H1 (cell line): ENCODE data around the gene CCDC148. TPM values are rescaled to one million over a fixed set of nuclear protein-coding genes. Genes with fewer than 3 reads are reported as not detected.

ENCODE experiments used
- EZH2 ChIP-seq: fragments of 200-600 bp; sonication (generic); IDR thresholded peaks from 2 replicates; pipeline ENCODE4 v1.7.1; 2012; ENCODE audit warnings: low read depth, mild to moderate bottlenecking, moderate library complexity, low read length, inconsistent platforms; ENCODE audit not compliant: severe bottlenecking
- FOSL1 ChIP-seq: IDR thresholded peaks from 2 replicates; pipeline ENCODE4 v1.6.1; 2011; ENCODE audit warnings: mild to moderate bottlenecking, low read depth, low read length, moderate library complexity; ENCODE audit not compliant: insufficient read depth
- HDAC2 ChIP-seq, 2 experiments: fragments of 300-600 bp in 1 of 2; sonication (generic) in 1 of 2; IDR thresholded peaks; 2 replicates each; pipeline ENCODE4 v1.6.1; 2011 to 2012; ENCODE audit warnings: low read depth in 2 of 2, low read length in 2 of 2, mild to moderate bottlenecking in 2 of 2, moderate library complexity in 2 of 2, borderline replicate concordance in 1 of 2, inconsistent platforms in 1 of 2
- HDAC6 ChIP-seq: IDR thresholded peaks from one replicate; pipeline ENCODE4 v1.7.1; 2012; ENCODE audit warnings: low read depth, mild to moderate bottlenecking, inconsistent platforms, low read length, moderate library complexity
- KDM1A ChIP-seq: fragments of 200-600, 300-600 bp; sonication (generic); IDR thresholded peaks from 2 replicates; pipeline ENCODE4 v1.7.1; 2016; ENCODE audit warnings: mild to moderate bottlenecking, low read length, borderline replicate concordance
- RBBP5 ChIP-seq: IDR thresholded peaks from 2 replicates; pipeline ENCODE4 v1.7.1; 2012; ENCODE audit warnings: low read depth, mild to moderate bottlenecking, inconsistent platforms, low read length, moderate library complexity, borderline replicate concordance
- SIN3A ChIP-seq, 2 experiments: IDR thresholded peaks in 1 of 2; conservative IDR thresholded peaks in 1 of 2; 2 replicates each; pipeline ENCODE4 v1.6.1; 2011 to 2012; ENCODE audit warnings: low read length in 2 of 2, improper control_type of control experiment in 1 of 2, low read depth in 1 of 2, mild to moderate bottlenecking in 1 of 2
- TAF7 ChIP-seq: optimal IDR thresholded peaks from 2 replicates; pipeline ENCODE3; 2011; ENCODE audit warnings: low read depth, mild to moderate bottlenecking, inconsistent platforms, low read length, moderate library complexity, borderline replicate concordance
- TEAD4 ChIP-seq: IDR thresholded peaks from 2 replicates; pipeline ENCODE4 v1.6.1; 2012; ENCODE audit warnings: low read depth, low read length, inconsistent platforms, mixed read lengths
- polyA plus RNA-seq, 7 experiments: library from polyadenylated mRNA; depleted of rRNA in 3 of 7; stranded (reverse) in 5 of 7; unstranded in 2 of 7; fragments of >200 nt in 5 of 7; fragments of 200-250 nt in 2 of 7; gene quantifications; 1 replicate in 5 of 7; 2 replicates in 1 of 7; 4 replicates in 1 of 7; pipeline versions ENCODE4 v1.2.1 to v1.2.3, GENCODE V29; 2011 to 2013; ENCODE audit warnings: missing spikeins in 2 of 7, mixed read lengths in 2 of 7
- total RNA-seq: library from RNA; stranded (reverse); fragmentation: NEBNext Ultra II Directional; extraction: Animal tissue kit (Norgen Biotek cat#: 25700); gene quantifications from 2 replicates; pipeline ENCODE4 v1.2.1, GENCODE V29; 2021
- TF ChIP-seq, protein P1 (sequence below): fragments of 300-600 bp; sonication (generic); IDR thresholded peaks from 2 replicates; pipeline ENCODE4 v1.7.1; 2012; ENCODE audit warnings: low read length, moderate library complexity, mild to moderate bottlenecking, inconsistent platforms; ENCODE audit not compliant: insufficient replicate concordance

CCDC148 gene
- total and polyA plus RNA-seq, 2 of the 8 experiments (the other 6 are each of a cell fraction or from before 2014, with no cell fraction given) = 0.45 to 1.3 TPM

DNA sequence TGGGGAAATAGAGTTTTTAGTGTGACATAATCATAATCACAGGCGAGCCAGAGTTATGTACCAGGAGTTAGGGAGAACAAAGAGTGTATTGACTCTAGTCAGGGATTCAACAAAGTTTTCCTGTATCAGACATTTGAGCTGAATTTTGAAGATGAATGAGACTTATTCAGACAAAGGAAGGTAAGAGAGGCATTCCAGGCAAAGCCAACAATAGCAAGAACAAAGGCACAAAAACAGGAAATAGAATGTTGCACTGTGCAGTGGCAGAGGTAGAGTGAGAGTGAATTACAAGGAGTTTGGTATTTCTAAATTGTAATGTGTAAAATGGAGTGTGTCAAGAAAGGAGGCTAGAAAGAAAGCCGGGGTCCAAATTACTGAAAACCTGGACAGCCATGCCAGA lies 156.2 kb downstream of the CCDC148 start (continued):
- TF ChIP-seq HDAC2 (IDR thresholded peaks at IDR 0.05; ENCODE audit: borderline replicate concordance in 1 of 2, low read depth in 2 of 2, low read length in 2 of 2) = no peak
- no peak for TF ChIP-seq TAF7
- TF ChIP-seq EZH2 = no peak
- TF ChIP-seq SIN3A (conservative IDR thresholded peaks at IDR 0.05 in 1 of 2, IDR thresholded peaks at IDR 0.05 in 1 of 2; ENCODE audit: low read depth in 1 of 2, low read length in 2 of 2) = no peak
- TF ChIP-seq, protein P1, sequence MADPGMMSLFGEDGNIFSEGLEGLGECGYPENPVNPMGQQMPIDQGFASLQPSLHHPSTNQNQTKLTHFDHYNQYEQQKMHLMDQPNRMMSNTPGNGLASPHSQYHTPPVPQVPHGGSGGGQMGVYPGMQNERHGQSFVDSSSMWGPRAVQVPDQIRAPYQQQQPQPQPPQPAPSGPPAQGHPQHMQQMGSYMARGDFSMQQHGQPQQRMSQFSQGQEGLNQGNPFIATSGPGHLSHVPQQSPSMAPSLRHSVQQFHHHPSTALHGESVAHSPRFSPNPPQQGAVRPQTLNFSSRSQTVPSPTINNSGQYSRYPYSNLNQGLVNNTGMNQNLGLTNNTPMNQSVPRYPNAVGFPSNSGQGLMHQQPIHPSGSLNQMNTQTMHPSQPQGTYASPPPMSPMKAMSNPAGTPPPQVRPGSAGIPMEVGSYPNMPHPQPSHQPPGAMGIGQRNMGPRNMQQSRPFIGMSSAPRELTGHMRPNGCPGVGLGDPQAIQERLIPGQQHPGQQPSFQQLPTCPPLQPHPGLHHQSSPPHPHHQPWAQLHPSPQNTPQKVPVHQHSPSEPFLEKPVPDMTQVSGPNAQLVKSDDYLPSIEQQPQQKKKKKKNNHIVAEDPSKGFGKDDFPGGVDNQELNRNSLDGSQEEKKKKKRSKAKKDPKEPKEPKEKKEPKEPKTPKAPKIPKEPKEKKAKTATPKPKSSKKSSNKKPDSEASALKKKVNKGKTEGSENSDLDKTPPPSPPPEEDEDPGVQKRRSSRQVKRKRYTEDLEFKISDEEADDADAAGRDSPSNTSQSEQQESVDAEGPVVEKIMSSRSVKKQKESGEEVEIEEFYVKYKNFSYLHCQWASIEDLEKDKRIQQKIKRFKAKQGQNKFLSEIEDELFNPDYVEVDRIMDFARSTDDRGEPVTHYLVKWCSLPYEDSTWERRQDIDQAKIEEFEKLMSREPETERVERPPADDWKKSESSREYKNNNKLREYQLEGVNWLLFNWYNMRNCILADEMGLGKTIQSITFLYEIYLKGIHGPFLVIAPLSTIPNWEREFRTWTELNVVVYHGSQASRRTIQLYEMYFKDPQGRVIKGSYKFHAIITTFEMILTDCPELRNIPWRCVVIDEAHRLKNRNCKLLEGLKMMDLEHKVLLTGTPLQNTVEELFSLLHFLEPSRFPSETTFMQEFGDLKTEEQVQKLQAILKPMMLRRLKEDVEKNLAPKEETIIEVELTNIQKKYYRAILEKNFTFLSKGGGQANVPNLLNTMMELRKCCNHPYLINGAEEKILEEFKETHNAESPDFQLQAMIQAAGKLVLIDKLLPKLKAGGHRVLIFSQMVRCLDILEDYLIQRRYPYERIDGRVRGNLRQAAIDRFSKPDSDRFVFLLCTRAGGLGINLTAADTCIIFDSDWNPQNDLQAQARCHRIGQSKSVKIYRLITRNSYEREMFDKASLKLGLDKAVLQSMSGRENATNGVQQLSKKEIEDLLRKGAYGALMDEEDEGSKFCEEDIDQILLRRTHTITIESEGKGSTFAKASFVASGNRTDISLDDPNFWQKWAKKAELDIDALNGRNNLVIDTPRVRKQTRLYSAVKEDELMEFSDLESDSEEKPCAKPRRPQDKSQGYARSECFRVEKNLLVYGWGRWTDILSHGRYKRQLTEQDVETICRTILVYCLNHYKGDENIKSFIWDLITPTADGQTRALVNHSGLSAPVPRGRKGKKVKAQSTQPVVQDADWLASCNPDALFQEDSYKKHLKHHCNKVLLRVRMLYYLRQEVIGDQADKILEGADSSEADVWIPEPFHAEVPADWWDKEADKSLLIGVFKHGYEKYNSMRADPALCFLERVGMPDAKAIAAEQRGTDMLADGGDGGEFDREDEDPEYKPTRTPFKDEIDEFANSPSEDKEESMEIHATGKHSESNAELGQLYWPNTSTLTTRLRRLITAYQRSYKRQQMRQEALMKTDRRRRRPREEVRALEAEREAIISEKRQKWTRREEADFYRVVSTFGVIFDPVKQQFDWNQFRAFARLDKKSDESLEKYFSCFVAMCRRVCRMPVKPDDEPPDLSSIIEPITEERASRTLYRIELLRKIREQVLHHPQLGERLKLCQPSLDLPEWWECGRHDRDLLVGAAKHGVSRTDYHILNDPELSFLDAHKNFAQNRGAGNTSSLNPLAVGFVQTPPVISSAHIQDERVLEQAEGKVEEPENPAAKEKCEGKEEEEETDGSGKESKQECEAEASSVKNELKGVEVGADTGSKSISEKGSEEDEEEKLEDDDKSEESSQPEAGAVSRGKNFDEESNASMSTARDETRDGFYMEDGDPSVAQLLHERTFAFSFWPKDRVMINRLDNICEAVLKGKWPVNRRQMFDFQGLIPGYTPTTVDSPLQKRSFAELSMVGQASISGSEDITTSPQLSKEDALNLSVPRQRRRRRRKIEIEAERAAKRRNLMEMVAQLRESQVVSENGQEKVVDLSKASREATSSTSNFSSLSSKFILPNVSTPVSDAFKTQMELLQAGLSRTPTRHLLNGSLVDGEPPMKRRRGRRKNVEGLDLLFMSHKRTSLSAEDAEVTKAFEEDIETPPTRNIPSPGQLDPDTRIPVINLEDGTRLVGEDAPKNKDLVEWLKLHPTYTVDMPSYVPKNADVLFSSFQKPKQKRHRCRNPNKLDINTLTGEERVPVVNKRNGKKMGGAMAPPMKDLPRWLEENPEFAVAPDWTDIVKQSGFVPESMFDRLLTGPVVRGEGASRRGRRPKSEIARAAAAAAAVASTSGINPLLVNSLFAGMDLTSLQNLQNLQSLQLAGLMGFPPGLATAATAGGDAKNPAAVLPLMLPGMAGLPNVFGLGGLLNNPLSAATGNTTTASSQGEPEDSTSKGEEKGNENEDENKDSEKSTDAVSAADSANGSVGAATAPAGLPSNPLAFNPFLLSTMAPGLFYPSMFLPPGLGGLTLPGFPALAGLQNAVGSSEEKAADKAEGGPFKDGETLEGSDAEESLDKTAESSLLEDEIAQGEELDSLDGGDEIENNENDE = no peak
- no peak for TF ChIP-seq TEAD4
- TF ChIP-seq KDM1A = no peak
- TF ChIP-seq FOSL1 = no peak
- no peak for TF ChIP-seq HDAC6
- TF ChIP-seq RBBP5 = no peak
